ENCODE results near the gene UBA6.

DNA sequence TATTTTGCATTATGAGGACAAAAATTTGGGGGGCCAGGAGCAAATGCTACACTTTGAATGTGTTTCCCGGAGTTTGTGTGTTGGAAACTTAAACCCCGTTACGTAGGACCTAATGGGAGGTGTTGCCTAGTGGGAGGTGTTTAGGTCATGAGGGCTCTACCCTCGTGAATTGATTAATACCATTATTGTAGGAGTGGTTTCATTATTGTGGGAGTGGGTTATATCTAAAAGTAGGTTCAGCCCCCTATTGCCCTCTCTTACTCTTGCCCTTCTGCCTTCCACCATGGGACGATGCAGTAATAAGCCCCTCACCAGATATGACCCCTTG, 15.5 kb downstream of the UBA6 start:
- no peak for TF ChIP-seq SUZ12 (IDR thresholded peaks at IDR 0.05; ENCODE audit: extremely low read depth, insufficient read depth, insufficient read length)
- TF ChIP-seq ZNF274 (IDR thresholded peaks at IDR 0.05; ENCODE audit: low read depth, low read length) = no peak

Data from NT2/D1 (cell line).